RWPE1 (cell line): Measurements from ENCODE around the gene ANKRD22.

Experiments
- CTCF ChIA-PET: fragments of 350-600 bp; sonication (Branson Sonifier 250); formaldehyde crosslinking; extraction: SDS; loops from one replicate; lab custom pipeline; 2021; lab: Yijun Ruan, JAX
- POLR2A ChIA-PET: fragments of 400-600 bp; formaldehyde crosslinking; extraction: SDS; loops from one replicate; lab custom pipeline; 2020; ENCODE audit warnings: antibody characterized with exemption; ENCODE audit not compliant: low non-redundant PET; lab: Yijun Ruan, JAX
- DNase-seq: peaks from one replicate; pipeline ENCODE4 v3.0.0; 2012; ENCODE audit warnings: low spot score
- H3K27ac ChIP-seq: fragments of 450-650 bp; 2 replicates; pipeline ENCODE4 v1.5.1; 2017
- CTCF ChIP-seq: fragments of 450-650 bp; conservative IDR thresholded peaks from 2 replicates; pipeline ENCODE4 v1.5.1; 2017; ENCODE audit warnings: low read depth, mild to moderate bottlenecking

The ANKRD22 gene

GRCh38 chr10:88827671-88828070, 24.0 kb downstream of the ANKRD22 start:
- ChIA-PET CTCF (interaction anchor here (0.7 to 1.7 kb wide), 5 partner anchors 17 to 319 kb away, joined by 3 to 6 read pairs (median 4); no protein-coding TSS in a partner anchor), POLR2A (no interaction called here)

GRCh38 chr10:88826388-88826787, 25.3 kb downstream of the ANKRD22 start:
- POLR2A ChIA-PET = no interaction called here

More at GRCh38 chr10:88827671-88828070, 24.0 kb downstream of the ANKRD22 start:
- DNase-seq = no peak
- no peak overlapping the region for H3K27ac ChIP-seq
- no peak for TF ChIP-seq CTCF

GRCh38 chr10:88820748-88821401, 30.8 kb downstream of the ANKRD22 start:
- ChIA-PET CTCF (interaction anchor here (0.5 to 1.3 kb wide), 5 partner anchors 14 to 1072 kb away, joined by 3 to 4 read pairs (median 3); no protein-coding TSS in a partner anchor), POLR2A (no interaction called here)
- no peak for TF ChIP-seq CTCF
- DNase-seq = peak; percentile 74
- H3K27ac ChIP-seq = no peak overlapping the region

More at GRCh38 chr10:88826388-88826787, 25.3 kb downstream of the ANKRD22 start:
- no peak overlapping the region for H3K27ac ChIP-seq
- DNase-seq = no peak
- CTCF ChIA-PET = interaction anchor here (1.7 kb wide), 1 partner anchor 108 kb away, joined by 5 read pairs; no protein-coding TSS in a partner anchor
- TF ChIP-seq CTCF = no peak

DNA sequence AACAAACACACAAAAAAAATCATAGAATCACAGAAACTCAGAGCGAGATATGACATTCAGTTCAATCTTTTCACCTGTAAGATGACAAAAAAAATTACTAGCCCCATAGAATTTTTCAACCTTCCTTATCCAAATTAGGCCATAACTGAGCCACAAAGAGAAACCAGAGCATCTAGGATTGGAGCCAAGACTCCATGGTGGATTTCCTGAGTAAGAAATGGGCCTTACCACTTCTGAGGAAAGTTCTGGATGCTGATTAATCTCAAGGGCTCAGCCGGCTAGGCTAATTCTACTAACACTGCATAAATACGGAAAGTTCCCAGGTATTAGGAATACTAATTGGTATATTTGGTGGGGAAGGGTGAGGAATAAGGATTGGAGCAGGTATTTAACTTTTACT, 32.4 kb downstream of the ANKRD22 start:
- POLR2A ChIA-PET = no interaction called here
- no peak for TF ChIP-seq CTCF
- H3K27ac ChIP-seq = no peak overlapping the region
- CTCF ChIA-PET = interaction anchor here (0.6 kb wide), 1 partner anchor 47 kb away, joined by 3 read pairs; no protein-coding TSS in a partner anchor
- no peak for DNase-seq

DNA sequence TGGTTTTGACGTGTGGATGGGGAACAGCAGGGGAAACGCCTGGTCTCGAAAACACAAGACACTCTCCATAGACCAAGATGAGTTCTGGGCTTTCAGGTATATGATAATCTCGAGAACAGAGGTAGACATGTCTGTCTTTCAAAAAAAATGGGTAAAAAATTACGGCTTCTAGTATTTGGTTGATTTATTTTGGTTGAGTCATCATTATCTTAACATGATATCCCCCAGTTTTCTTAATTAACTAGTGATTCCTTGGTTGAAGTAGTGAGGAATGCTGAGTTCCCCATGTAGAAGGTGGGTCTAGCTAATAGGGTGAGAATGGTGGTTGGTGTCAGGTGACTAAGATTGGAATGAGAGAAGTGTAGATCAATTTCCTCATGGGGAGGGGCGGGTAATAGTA, 38.4 kb downstream of the ANKRD22 start:
- no peak overlapping the region for H3K27ac ChIP-seq
- CTCF ChIA-PET = no interaction called here
- POLR2A ChIA-PET = no interaction called here
- no peak for DNase-seq
- TF ChIP-seq CTCF = no peak

DNA sequence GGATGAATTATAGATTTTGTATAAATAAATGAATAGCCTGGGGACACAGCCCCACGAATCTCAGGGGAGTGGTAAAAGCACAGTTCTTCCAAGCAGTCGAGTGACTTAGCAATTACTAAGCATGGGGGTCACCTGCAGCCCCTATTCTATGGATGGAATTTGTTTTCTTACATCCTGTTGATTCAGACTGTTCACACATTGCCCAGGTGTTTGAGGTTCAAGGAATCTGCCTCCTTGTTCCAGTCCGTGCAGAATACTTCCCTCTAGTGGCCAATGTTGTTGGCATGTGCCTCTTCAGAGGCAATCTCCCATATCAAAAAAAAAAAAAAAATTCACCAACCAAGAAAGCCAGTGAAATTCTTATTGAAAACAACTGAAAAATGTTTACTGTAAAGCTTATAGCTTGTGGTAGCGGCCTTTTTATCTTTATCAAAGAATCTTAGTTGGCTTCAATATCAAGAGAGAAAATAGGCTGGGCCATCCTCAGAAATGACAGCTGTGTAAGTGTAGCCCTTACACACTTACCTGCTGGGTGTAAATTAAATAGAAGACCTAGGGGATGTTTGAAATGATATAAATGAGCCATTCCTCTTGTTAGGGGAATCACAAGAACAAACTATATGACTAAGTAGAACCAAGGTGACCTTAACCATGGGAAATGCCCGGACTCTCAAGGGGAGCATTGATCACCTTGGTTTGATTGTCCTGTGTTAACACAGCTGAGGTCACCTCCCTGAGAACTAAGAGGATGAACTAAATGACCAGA, 41.3 kb downstream of the ANKRD22 start:
- H3K27ac ChIP-seq = no peak overlapping the region
- TF ChIP-seq CTCF = peak; percentile 77
- POLR2A ChIA-PET = interaction anchor here (0.7 kb wide), 1 partner anchor 89 kb away, joined by 7 read pairs; no protein-coding TSS in a partner anchor

More for the DNA sequence above, 41.3 kb downstream of the ANKRD22 start:
- CTCF ChIA-PET = interaction anchor here (0.6 to 1.3 kb wide), 36 partner anchors 11 to 1734 kb away, joined by 3 to 11 read pairs (median 4); partner anchors contain the start of gene RNLS
- peak; percentile 63 for DNase-seq
